ENCODE measurements around the gene PPP1R2B. TPM values are rescaled to one million over a fixed set of nuclear protein-coding genes. Genes with fewer than 3 reads are reported as not detected.

Gene PPP1R2B
- total RNA-seq, 1 donor from 2014 or later = not detected

GRCh38 chr5:156871212-156871611 is 21.1 kb downstream of the PPP1R2B start:
- no peak for DNase-seq (ENCODE audit: low spot score)

- DNase-seq (ENCODE audit: low spot score) = no peak
These were observed 29.7 kb downstream of the PPP1R2B start for GRCh38 chr5:156879665-156880285.

- DNase-seq (ENCODE audit: low spot score) = no peak
These were observed 33.3 kb downstream of the PPP1R2B start for GRCh38 chr5:156883316-156883875.

GRCh38 chr5:156888520-156888919 is 38.4 kb downstream of the PPP1R2B start:
- no peak for DNase-seq (ENCODE audit: low spot score)

GRCh38 chr5:156892223-156892622 is 42.1 kb downstream of the PPP1R2B start:
- DNase-seq (ENCODE audit: low spot score) = no peak

GRCh38 chr5:156892864-156893263 is 42.8 kb downstream of the PPP1R2B start:
- DNase-seq (ENCODE audit: low spot score) = no peak

- no peak for DNase-seq (ENCODE audit: low spot score)
These were observed 43.4 kb downstream of the PPP1R2B start for GRCh38 chr5:156893517-156893916.

GRCh38 chr5:156896546-156896945 is 46.5 kb downstream of the PPP1R2B start:
- DNase-seq (ENCODE audit: low spot score) = no peak

Other genes starting within 250 kb of the PPP1R2B start
- gene TIMD4, start 112.9 kb downstream of the PPP1R2B start, total RNA-seq = not detected
- gene HAVCR1, start 208.8 kb downstream of the PPP1R2B start, total RNA-seq = 0.29 TPM

Data from mesenteric fat pad (tissue), 1 donor.